ENCODE results near the gene PCBP3. TPM values are rescaled to one million over a fixed set of nuclear protein-coding genes. Genes with fewer than 3 reads are reported as not detected.

PCBP3 gene
- total RNA-seq, 1 experiment from 2014 or later = not detected

GRCh38 chr21:45977396-45977795, 333.9 kb downstream of the PCBP3 start:
- H3K36me3 ChIP-seq (ENCODE audit: control insufficient read depth, insufficient read depth, low read length) = no peaks in the 10 kb centered on the region
- in situ Hi-C loops (cut with HindIII; ENCODE audit: low pct_unique_long_range_greater_than_20kb, low sequenced_read_pairs) = no loop called here
- H3K4me1 ChIP-seq (ENCODE audit: control insufficient read depth, insufficient read depth, low read length) = peaks cover 3% of the 10 kb centered on the region; the same call in 1 of the 2 replicates

GRCh38 chr21:45979141-45979631, 335.7 kb downstream of the PCBP3 start:
- TF ChIP-seq REST (IDR thresholded peaks at IDR 0.05; ENCODE audit: insufficient read depth in 1 of 2, low read depth in 2 of 2, low read length in 1 of 2) (no peak), TCF7L2 (IDR thresholded peaks at IDR 0.05; ENCODE audit: low read depth, low read length) (no peak), SIN3A (IDR thresholded peaks at IDR 0.05; ENCODE audit: borderline replicate concordance, insufficient read depth, low read depth, low read length) (no peak), POLR2AphosphoS5 (IDR thresholded peaks at IDR 0.05; ENCODE audit: low read depth, low read length) (no peak), CTCF (IDR thresholded peaks at IDR 0.05) (no peak)

More at GRCh38 chr21:45977396-45977795, 333.9 kb downstream of the PCBP3 start:
- no TSS peak for BruUV-seq (replicated peaks)
- TF ChIP-seq SIN3A (IDR thresholded peaks at IDR 0.05; ENCODE audit: borderline replicate concordance, insufficient read depth, low read depth, low read length) (no peak), REST (IDR thresholded peaks at IDR 0.05; ENCODE audit: insufficient read depth in 1 of 2, low read depth in 2 of 2, low read length in 1 of 2) (no peak), POLR2AphosphoS5 (IDR thresholded peaks at IDR 0.05; ENCODE audit: low read depth, low read length) (no peak), TCF7L2 (IDR thresholded peaks at IDR 0.05; ENCODE audit: low read depth, low read length) (no peak), CTCF (IDR thresholded peaks at IDR 0.05) (no peak)
- ChIA-PET CTCF (no interaction called here), POLR2A (no interaction called here)
- no peak for DNase-seq (ENCODE audit: low read depth, low spot score)
- Histone ChIP-seq H3K27me3 (ENCODE audit: control insufficient read depth, insufficient read depth, low read length) (no peaks in the 10 kb centered on the region), H3K9me3 (ENCODE audit: control insufficient read depth, insufficient read depth, low read depth, low read length) (no peaks in the 10 kb centered on the region), H3K27ac (ENCODE audit: low read length) (no peak overlapping the region), H3K4me3 (ENCODE audit: low read depth in 2 of 2, low read length in 2 of 2) (no peak overlapping the region)
- intact Hi-C loops (cut with micrococcal nuclease; ENCODE audit: unreplicated experiment) = no loop called here
- ATAC-seq = no peak

More at GRCh38 chr21:45979141-45979631, 335.7 kb downstream of the PCBP3 start:
- H3K4me1 ChIP-seq (ENCODE audit: control insufficient read depth, insufficient read depth, low read length) = no peaks in the 10 kb centered on the region
- no peak for ATAC-seq
- in situ Hi-C loops (cut with HindIII; ENCODE audit: low pct_unique_long_range_greater_than_20kb, low sequenced_read_pairs) (no loop called here), intact Hi-C loops (cut with micrococcal nuclease; ENCODE audit: unreplicated experiment) (no loop called here)
- CTCF ChIA-PET = no interaction called here
- no peaks in the 10 kb centered on the region for H3K36me3 ChIP-seq (ENCODE audit: control insufficient read depth, insufficient read depth, low read length)
- no peak overlapping the region for H3K4me3 ChIP-seq (ENCODE audit: low read depth in 2 of 2, low read length in 2 of 2)
- no peak for DNase-seq (ENCODE audit: low read depth, low spot score)
- no peaks in the 10 kb centered on the region for H3K27me3 ChIP-seq (ENCODE audit: control insufficient read depth, insufficient read depth, low read length)
- H3K27ac ChIP-seq (ENCODE audit: low read length) = no peak overlapping the region
- POLR2A ChIA-PET = no interaction called here
- no TSS peak for BruUV-seq (replicated peaks)
- H3K9me3 ChIP-seq (ENCODE audit: control insufficient read depth, insufficient read depth, low read depth, low read length) = no peaks in the 10 kb centered on the region

All from Panc1 (cell line).